Raji (cell line): ENCODE measurements around the gene ZNF574.
A peak's percentile ranks its signal among the peaks of the same experiment; 100 is the strongest.

Experiments
- POLR2A ChIP-seq: IDR thresholded peaks from 2 replicates; pipeline ENCODE4 v1.6.1; 2011; ENCODE audit warnings: low read depth, low read length, control low read depth; ENCODE audit not compliant: insufficient read depth

Gene ZNF574

DNA sequence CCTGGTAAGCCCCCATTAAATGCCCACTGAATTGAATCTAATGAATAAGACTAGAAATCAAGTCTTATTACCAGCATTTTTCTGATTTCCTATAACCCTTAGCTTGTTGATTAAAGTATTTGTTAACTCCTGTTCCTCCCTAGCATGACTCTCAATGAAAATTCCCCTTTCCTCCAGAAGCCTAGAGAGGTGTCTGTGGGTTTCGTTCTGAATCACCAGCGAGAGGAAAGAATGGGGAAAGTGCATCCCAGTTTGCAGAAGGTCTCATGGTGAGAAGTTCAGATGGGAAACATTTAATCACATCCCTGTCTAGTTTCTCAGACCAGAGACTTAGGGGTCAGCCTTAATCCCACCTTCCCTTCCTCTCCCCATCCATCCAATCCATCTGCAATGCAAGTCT lies 29.4 kb downstream of the ZNF574 start:
- no peak for TF ChIP-seq POLR2A

DNA sequence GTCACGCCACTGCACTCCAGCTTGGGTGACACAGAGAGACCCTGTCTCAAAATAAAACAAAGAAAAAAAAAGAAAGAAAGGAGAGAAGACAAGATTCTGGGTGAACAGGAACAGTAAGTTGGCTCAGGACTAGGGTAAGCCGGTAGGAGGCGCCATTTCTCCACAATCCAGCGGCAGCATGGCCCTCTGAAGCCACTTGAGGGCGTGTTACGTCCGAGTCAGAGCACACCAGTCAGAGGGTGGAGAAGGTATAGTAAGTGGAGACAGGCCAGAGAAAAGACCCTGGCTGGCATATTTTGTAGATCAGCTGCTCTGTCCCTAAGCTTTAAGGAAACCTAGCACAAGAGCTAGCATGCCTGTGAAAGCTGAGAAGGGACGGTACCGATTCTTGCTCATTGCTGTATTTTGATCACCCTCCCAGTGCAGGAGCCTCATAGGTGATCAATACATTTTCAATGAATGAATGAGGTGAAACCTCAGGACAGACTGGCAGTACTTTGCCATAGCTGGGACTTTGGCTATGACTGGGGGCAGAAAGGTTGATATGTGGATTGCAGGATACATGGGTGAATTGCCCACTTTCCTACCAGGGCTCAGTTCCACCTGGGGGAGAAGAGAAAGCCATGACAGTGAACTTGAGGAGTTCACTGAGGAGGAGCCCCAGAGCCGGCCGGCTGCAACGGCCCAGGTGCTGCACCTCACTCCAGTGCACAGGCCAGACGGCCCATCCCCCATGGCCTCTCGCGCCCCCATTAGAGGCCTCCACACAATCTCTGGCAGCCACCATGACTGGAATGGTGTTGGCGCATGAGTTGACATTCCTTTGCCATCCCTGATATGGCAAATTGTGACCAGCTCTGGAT lies 32.8 kb downstream of the ZNF574 start:
- TF ChIP-seq POLR2A: peak; percentile 45; the same call in 1 of the 2 replicates

DNA sequence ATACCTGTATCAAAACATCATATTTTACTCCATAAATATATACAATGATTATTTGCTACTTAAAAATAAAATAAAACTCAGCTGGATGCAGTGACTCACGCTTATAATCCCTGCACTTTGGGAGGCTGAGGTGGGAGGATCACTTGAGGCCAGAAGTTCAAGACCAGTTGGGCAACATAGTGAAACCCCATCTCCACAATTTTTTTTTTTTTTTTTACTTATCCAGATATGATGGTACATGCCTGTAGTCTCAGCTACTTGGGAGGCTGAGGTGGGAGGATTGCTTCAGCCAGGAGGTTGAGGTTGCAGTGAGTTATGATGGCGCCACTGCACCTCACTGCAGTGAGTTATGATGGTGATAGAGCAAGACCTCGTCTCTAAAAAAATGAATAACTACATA lies 33.9 kb downstream of the ZNF574 start:
- TF ChIP-seq POLR2A: no peak

DNA sequence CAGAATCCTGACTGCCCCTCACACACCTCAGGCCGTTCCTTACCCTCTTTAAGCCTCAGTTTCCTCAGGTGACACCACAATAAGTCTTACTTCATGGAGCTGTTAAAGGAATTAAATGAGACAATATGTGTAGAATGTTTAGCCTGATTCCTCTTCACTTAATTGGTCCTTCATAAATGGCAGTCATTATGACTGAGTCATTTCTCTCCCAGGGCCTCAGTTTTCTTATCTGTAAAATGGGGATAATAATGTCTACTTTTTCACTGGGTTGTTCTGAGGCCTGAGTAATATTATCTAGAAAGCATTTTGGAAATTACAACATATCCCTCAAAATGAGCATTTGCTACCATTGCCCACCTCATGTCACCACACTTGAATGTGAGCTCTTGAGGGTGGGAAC lies 34.7 kb downstream of the ZNF574 start:
- no peak for TF ChIP-seq POLR2A

DNA sequence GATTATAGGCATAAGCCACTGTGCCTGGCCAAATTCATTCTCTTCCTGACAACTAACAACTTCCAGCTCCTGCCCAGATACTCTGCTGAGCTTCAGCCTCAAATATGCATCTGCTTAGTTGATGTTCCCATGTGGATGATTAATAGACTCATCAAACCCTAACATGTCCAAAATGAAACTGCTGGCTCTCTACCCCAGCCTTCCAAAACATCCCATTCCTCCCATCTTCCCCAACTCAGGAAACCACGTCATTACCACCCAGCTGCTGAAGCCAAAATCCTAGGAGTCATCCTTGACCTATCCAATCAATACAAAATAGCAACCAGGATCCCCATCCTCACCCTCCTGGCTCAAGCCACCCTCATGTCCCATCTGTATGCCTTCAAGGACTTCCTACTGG lies 35.4 kb downstream of the ZNF574 start:
- TF ChIP-seq POLR2A: no peak

DNA sequence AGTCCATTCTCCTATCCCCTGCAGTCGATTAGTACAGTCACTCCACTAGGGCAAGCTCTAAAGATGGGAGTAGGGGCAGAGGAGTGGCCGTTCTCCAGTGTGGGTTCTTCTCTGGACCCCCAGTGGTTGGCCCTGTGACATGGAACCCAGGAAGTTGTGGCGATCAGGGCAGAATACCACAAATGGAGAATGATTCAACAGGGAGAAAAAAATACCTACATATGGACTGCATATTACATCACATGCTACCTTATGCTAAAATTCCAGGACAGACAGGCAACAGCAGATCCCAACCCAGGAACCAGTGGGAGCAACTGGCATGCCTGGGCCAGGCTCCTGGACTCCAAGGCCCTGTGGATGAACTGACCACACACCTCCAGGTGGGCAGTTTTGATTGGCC lies 35.8 kb downstream of the ZNF574 start:
- TF ChIP-seq POLR2A: no peak

DNA sequence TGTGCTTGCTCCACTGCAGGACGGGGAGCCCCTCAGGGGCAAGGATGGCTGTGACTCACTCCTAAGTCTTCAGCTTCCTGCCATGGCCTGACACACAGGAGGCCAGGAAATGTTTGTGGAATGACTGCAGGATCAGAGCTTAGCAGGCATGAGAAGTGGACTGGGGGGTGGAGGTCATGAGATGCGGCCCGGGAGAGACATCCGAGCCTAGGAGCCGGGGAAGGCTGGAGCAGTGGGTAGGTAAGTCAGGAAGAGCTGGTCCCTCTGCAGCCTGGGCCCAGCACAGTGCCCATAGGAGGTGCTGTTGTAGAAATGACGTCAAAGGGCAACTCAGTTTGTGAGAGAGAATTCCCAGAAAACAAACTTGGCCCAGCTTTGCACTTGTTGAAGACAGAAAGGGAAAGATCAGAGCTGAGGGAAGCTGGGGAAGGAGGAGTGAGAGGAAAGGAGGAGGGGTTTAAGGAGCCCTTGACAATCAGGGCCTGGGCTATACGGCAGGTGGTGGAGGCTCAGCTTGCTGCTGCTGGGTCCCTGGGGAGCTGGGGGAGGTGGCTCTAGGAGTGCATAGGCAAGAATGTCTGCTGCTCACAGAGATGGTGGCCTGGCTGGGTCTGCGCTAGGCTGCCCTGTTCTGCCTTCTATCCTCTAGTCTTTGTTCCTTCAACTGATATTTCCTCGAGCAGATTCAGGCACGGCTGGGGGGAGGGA lies 37.8 kb downstream of the ZNF574 start:
- peak; percentile 28 for TF ChIP-seq POLR2A

DNA sequence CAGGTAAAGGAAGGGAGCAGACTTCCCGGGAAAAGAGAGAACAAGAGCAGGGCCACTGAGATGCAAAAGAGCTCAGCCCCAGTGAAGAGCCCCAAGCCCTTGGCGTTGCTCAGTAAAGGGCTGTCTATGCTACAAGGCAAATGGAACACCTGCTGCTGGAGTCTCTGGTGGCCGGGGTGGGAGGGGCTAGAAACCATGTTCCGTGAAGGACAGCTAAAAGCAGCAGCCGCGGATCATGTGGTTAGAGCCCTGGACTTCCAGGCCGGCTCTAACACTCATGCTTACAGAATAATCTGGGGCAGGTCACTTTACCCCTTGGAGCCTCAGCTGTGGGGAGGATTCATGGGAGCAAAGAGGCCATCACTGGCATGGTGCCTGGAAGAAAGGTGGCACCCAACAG lies 38.4 kb downstream of the ZNF574 start:
- TF ChIP-seq POLR2A: peak; percentile 49; the same call in 1 of the 2 replicates

DNA sequence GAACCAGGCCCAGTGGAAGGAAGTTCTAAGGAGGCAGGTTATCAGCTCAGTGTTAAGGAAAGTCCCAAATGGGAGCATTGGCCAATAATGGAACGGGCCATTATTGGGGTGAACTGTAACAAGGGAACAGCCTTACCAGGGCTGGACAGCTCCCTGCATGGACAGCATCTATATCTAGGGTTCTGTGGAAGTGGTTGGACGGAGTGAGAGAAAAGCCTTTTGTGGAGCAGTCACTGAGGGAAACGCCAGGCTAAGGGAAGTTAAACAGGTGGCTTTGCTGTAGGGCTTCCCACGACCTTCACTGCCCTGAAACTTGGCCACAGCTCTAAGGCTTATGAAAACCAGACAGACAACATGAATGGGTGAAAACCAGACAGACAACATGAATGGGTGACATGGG lies 39.3 kb downstream of the ZNF574 start:
- TF ChIP-seq POLR2A: no peak

DNA sequence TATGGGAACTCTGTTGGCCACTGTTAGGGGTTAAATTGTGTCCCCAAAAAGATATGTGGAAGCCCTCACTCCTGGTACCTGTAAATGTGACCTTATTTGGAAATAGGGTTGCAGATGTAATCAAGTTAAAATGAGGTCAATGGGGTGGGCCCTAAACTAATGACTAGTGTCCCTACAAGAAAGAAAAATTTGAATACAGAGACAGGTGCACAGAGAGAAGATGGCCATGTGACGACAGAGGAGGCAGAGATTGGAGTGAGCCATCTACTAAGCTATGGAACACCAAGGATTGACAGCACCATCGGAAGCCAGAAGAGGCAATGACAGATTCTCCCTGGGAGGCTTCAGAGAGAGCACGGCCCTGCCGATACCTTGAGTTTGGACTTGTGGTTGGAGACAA lies 39.7 kb downstream of the ZNF574 start:
- no peak for TF ChIP-seq POLR2A

DNA sequence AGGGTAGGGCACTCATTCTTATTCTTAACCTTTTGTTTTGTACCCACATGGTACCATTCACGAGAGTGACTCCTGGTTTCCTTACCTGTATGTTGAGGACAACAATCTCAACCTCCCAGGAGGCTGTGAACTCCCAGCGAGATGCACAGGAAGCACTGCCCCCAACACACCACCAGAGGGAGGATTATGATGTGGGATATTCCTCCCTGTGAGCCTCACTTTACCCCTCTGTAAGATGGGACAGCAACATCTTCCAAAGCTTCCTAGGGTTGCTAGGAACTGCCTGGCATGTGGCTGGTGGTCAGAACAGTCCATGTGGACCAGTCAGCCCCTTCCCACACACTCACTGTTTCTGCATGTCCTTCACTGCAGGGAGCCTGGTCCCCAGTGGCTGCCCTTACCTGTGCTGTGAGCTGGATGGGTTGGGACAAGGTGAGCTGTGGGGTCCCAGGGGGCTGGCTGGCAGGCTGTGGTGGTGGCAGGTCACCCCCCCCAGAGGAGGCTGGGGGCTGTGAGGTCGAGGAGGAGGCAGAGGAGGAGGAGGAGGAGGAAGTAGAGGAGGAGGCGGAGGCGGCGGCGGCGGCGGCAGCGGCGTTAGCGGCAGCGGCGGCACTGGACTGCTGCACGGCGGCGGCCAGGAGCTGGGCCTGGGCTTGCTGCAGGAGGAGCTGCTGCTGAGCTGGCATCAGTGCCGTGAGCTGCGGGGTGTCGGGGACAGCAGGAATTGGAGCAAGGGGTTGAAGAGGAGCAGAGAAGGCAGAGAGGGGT lies 40.5 kb downstream of the ZNF574 start:
- TF ChIP-seq POLR2A: no peak

DNA sequence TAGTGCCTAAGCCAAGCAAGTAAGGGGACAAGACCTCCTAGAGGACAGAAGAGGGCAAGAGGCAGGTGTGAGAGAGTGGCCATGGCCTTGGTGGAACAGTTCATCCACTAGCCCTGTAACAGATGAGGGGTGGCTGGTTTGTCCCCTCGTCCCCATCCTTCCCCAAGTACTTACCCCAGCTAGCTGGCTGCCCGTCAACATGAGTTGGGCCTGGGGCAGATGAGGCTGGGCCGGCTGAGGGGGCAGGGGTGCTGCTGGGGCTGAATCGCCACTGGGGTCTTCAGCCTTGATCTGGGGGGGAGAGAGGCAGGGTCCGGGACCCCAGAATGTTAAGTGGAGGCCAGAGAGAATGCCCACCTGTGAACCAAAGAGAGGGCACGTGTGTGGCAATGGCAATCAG lies 41.1 kb downstream of the ZNF574 start:
- no peak for TF ChIP-seq POLR2A

DNA sequence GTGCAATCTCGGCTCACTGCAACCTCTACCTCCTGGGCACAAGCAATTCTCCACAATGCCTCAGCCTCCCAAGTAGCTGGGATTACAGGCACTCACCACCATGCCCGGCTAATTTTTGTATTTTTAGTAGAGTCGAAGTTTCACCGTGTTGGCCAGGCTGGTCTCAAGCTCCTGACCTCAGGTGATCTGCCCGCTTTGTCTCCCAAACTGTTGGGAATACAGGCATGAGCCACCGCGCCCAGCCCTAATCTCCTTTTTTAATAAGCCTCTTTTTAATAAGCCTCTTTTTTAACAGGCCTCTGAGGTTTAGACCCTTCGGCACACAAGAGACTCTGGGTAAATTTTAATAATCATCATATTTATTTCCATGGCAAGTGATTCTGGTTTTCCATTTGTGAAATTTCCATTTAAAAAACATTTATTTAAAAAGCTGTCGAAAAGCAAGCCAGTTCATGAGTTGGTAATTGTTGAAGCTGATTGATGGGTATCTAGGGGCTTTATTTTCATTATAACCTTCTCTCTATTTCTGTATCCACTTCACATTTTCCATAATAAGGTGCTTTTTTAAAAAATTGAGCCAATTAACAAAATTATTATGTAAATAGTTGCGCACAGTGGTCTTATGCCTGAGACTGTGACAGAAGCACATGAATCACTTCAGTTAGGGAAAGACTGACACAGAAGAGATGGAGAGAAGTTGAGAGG lies 44.5 kb downstream of the ZNF574 start:
- no peak for TF ChIP-seq POLR2A

DNA sequence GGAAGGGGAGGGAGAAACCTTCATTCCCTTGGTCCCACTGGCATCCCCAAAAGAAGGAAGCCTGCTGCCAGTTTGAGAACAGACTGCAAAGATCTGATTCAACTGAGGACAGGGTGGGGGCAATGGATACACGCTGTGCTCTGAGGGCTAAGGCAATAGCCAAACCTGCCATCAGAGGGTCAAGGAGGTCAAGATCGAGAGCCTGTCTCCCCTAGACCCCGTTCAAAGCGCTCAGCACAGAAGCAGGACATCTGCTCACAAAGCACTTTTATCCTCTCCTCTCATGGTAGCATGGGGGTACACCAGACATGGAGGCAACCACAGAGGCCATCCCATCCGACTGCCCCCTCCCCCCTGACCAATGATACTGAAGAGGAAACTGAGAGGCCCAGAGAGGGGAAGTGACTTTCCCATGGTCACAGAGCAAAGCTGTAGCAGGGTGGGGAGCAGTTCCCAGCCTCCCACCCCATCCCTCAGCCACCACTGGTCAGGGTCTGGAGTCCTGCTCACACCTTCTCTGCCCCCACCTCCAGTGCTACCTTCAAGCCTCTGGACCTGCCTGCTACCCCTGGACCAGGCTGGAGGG lies 45.2 kb downstream of the ZNF574 start:
- TF ChIP-seq POLR2A: no peak

DNA sequence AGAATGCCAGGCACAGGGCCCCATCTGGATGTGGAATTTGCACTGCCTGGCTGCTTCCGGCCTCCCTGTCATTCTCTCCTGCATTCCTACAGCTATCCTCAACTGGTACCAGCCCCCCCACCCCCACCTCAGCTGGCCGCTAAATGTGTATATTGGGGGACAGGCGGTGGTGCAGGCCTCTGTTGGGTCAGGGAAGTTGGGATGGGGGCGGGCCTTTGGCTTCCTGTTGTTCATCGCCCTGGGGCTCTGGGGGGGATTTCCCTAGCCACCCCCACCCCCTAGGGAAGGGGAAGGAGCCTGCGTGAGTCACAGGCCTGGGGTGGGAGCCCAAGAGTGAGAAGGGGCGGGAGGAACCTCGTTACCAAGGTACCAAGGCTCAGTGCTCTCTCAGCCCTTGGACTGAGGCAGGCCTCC lies 45.7 kb downstream of the ZNF574 start:
- no peak for TF ChIP-seq POLR2A
